Common myeloid progenitor, CD34-positive (primary cell): ENCODE results near the gene NLRP9.

Experiments
- CTCF ChIA-PET: fragments of 350-600 bp; sonication (Branson Sonifier 250); formaldehyde crosslinking; loops from one replicate; lab custom pipeline; 2021; ENCODE audit warnings: antibody characterized with exemption; lab: Charles Lee
- POLR2A ChIA-PET: fragments of 350-600 bp; sonication (Branson Sonifier 250); formaldehyde crosslinking; loops from one replicate; lab custom pipeline; 2021; ENCODE audit warnings: antibody characterized with exemption; lab: Charles Lee
- DNase-seq, 3 donors: peaks; one replicate each; pipeline versions ENCODE4 v3.0.0 to v3.0.0-alpha.2; 2013
- H3K27ac ChIP-seq, 2 experiments: 1 replicate in 1 of 2; 2 replicates in 1 of 2; pipeline ENCODE4 v1.7.0; 2013; ENCODE audit warnings: inconsistent platforms in 2 of 2, low read length in 2 of 2, mild to moderate bottlenecking in 2 of 2, low read depth in 1 of 2, moderate library complexity in 1 of 2; ENCODE audit not compliant: severe bottlenecking in 2 of 2, insufficient read depth in 1 of 2, poor library complexity in 1 of 2
- H3K27me3 ChIP-seq, 5 experiments: replicated peaks in 2 of 5; 1 replicate in 3 of 5; 2 replicates in 2 of 5; pipeline versions ENCODE4 v1.6.1 to v1.7.0; 2013; ENCODE audit warnings: low read length in 4 of 5, mild to moderate bottlenecking in 2 of 5, moderate library complexity in 2 of 5, inconsistent platforms in 1 of 5; ENCODE audit not compliant: insufficient read depth in 5 of 5, control insufficient read depth in 4 of 5
- H3K36me3 ChIP-seq, 4 experiments: 1 replicate in 2 of 4; 2 replicates in 2 of 4; pipeline versions ENCODE4 v1.6.1 to v1.7.0; 2013; ENCODE audit warnings: low read length in 3 of 4, control low read depth in 1 of 4, mild to moderate bottlenecking in 1 of 4; ENCODE audit not compliant: control insufficient read depth in 4 of 4, insufficient read depth in 4 of 4
- H3K4me1 ChIP-seq, 4 experiments: 1 replicate in 3 of 4; 2 replicates in 1 of 4; pipeline versions ENCODE4 v1.6.1 to v1.7.1; 2013; ENCODE audit warnings: low read length in 3 of 4, mild to moderate bottlenecking in 3 of 4, control low read depth in 1 of 4, inconsistent platforms in 1 of 4, moderate library complexity in 1 of 4; ENCODE audit not compliant: control insufficient read depth in 4 of 4, insufficient read depth in 4 of 4; ENCODE audit errors: control extremely low read depth in 1 of 4
- H3K4me3 ChIP-seq, 7 experiments: 1 replicate in 4 of 7; 2 replicates in 3 of 7; pipeline versions ENCODE4 v1.5.1 to v1.7.0; 2013; ENCODE audit warnings: mild to moderate bottlenecking in 7 of 7, low read length in 6 of 7, moderate library complexity in 6 of 7, inconsistent platforms in 2 of 7, low read depth in 2 of 7, control low read depth in 1 of 7; ENCODE audit not compliant: insufficient read depth in 4 of 7, control insufficient read depth in 1 of 7; ENCODE audit errors: extremely low read depth in 1 of 7
- H3K9me3 ChIP-seq, 5 experiments: 1 replicate in 4 of 5; 2 replicates in 1 of 5; pipeline versions ENCODE4 v1.6.1 to v1.7.1; 2013; ENCODE audit warnings: low read length in 4 of 5, mild to moderate bottlenecking in 2 of 5, inconsistent platforms in 1 of 5, low read depth in 1 of 5, moderate library complexity in 1 of 5; ENCODE audit not compliant: control insufficient read depth in 4 of 5, insufficient read depth in 2 of 5; ENCODE audit errors: control extremely low read depth in 1 of 5
- WGBS: methylation state at CpG from one replicate; pipeline ENCODE4 v1.1.5; 2013; ENCODE audit not compliant: insufficient coverage; 5-methylcytosine and 5-hydroxymethylcytosine counted together

Gene NLRP9

DNA sequence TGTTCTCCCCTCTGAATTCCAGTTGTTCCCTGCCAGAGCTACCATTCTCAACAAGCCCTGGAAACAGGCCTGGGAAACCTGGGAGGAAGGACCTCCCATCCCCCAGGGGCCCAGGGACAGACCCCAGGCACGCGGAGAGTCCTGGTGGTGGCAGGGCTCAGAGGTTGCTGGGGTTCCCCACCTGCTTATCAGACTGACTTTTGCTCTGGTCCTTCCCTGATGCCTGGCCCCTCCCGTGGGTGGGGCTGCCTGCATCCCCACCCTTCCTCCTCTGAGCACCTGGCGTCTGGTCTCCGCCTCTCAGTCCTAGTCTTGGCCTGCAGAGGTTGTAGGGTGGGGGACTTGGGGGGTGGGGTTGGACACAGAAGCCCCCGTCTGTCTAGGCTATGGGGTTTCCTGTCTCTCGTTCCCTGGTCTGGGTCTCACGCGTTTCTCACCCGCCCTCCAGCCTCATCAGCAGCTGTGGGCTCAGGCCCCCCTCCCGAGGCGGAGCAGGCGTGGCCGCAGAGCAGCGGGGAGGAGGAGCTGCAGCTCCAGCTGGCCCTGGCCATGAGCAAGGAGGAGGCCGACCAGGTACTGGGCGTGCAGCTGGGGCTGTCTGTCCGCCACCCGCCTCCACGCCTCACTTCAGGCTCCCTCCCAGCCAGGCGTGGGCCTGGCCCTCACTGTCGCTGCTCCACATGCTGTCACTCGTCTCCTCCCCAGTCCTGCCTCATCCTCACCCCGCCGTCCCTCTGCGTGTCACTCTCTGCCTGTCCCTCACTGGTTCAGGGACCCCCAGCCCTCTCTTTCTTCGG, 49.6 kb downstream of the NLRP9 start:
- Histone ChIP-seq H3K27ac (no peak overlapping the region), H3K27me3 (no peaks in the 10 kb centered on the region), H3K9me3 (no peaks in the 10 kb centered on the region), H3K36me3 (peaks cover 4 to 94% (median 63%) of the 10 kb centered on the region in 4 experiments), H3K4me3 (no peak overlapping the region), H3K4me1 (no peaks in the 10 kb centered on the region)
- no peak for DNase-seq
- CTCF ChIA-PET = no interaction called here
- WGBS = 91% methylated on average over 25 of the region's 27 CpGs
- POLR2A ChIA-PET = no interaction called here

- H3K27ac ChIP-seq = no peak overlapping the region
- peaks cover 2 to 87% (median 57%) of the 10 kb centered on the region in 4 experiments for H3K36me3 ChIP-seq
These were observed 50.7 kb downstream of the NLRP9 start for GRCh38 chr19:55687281-55688201.

GRCh38 chr19:55686311-55687050, 51.7 kb downstream of the NLRP9 start:
- 96% methylated on average over 28 of the region's 29 CpGs for WGBS
- no peak overlapping the region for H3K4me3 ChIP-seq
- no peaks in the 10 kb centered on the region for H3K27me3 ChIP-seq
- no peaks in the 10 kb centered on the region for H3K4me1 ChIP-seq
- H3K27ac ChIP-seq = no peak overlapping the region
- no peaks in the 10 kb centered on the region for H3K9me3 ChIP-seq
- CTCF ChIA-PET = no interaction called here
- H3K36me3 ChIP-seq = peaks cover 2 to 85% (median 57%) of the 10 kb centered on the region in 4 experiments
- no peak for DNase-seq
- POLR2A ChIA-PET = no interaction called here

More at GRCh38 chr19:55687281-55688201, 50.7 kb downstream of the NLRP9 start:
- WGBS = 97% methylated on average over 14 of the region's 22 CpGs
- ChIA-PET POLR2A (interaction anchor here (0.5 kb wide), 1 partner anchor 1023 kb away, joined by 4 read pairs; no protein-coding TSS in a partner anchor), CTCF (no interaction called here)
- no peaks in the 10 kb centered on the region for H3K27me3 ChIP-seq
- H3K4me1 ChIP-seq = no peaks in the 10 kb centered on the region
- H3K9me3 ChIP-seq = no peaks in the 10 kb centered on the region
- no peak for DNase-seq
- no peak overlapping the region for H3K4me3 ChIP-seq

DNA sequence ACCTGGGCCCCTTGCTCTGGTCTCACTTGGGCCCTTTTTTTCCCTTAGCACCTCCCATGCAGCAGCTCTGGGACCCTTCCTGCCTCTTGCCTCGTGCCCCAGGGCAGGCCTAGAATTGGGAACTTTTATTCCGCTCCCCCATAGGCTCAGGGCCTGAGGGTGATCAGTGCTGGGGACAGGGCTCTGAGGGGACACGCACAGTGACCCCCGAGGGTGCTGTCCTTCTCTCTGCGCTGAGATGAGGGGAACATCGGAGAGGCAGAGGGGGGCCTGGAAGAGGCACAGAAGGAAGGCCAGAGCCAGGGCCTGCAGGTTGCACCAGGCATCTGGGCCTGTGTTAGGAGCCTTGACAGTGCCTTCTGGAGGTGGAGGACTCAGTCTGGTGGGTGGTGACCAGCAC, 52.4 kb downstream of the NLRP9 start:
- DNase-seq = no peak
- H3K4me1 ChIP-seq = no peaks in the 10 kb centered on the region
- peaks cover 2 to 84% (median 57%) of the 10 kb centered on the region in 4 experiments for H3K36me3 ChIP-seq
- WGBS = 100% methylated on average over 4 of the region's 6 CpGs
- H3K27me3 ChIP-seq = no peaks in the 10 kb centered on the region
- H3K27ac ChIP-seq = no peak overlapping the region
- CTCF ChIA-PET = no interaction called here
- H3K4me3 ChIP-seq = no peak overlapping the region
- POLR2A ChIA-PET = no interaction called here
- no peaks in the 10 kb centered on the region for H3K9me3 ChIP-seq

GRCh38 chr19:55684946-55685681, 53.1 kb downstream of the NLRP9 start:
- Histone ChIP-seq H3K27ac (no peak overlapping the region), H3K27me3 (no peaks in the 10 kb centered on the region), H3K4me3 (no peak overlapping the region), H3K4me1 (no peaks in the 10 kb centered on the region), H3K36me3 (peaks cover 2 to 84% (median 55%) of the 10 kb centered on the region in 4 experiments), H3K9me3 (no peaks in the 10 kb centered on the region)
- no peak for DNase-seq
- ChIA-PET CTCF (no interaction called here), POLR2A (no interaction called here)
- 96% methylated on average over 59 of the region's 60 CpGs for whole genome bisulfite sequencing

- H3K36me3 ChIP-seq = peaks cover 0 to 84% (median 57%) of the 10 kb centered on the region in 4 experiments
- CTCF ChIA-PET = interaction anchor here (1.4 kb wide), 1 partner anchor 9 kb away, joined by 3 read pairs; no protein-coding TSS in a partner anchor
- POLR2A ChIA-PET = no interaction called here
- no peak for DNase-seq
- H3K9me3 ChIP-seq = no peaks in the 10 kb centered on the region
- WGBS = 92% methylated on average over 22 of the region's 22 CpGs
- no peaks in the 10 kb centered on the region for H3K27me3 ChIP-seq
- H3K4me3 ChIP-seq = no peak overlapping the region
- peaks cover 0 to under 1% (median 0%) of the 10 kb centered on the region in 4 experiments for H3K4me1 ChIP-seq
- H3K27ac ChIP-seq = no peak overlapping the region
These were observed 54.5 kb downstream of the NLRP9 start for GRCh38 chr19:55683449-55684261.
